Stomach (tissue), 9 donors: ENCODE results near the gene DCC. TPM values are rescaled to one million over a fixed set of nuclear protein-coding genes. Genes with fewer than 3 reads are reported as not detected.
A peak's percentile ranks its signal among the peaks of the same experiment; 100 is the strongest.

Source experiments
- DNase-seq, 2 donors: peaks; one replicate each; pipeline versions ENCODE4 v3.0.0 to v3.0.0-alpha.2; 2013 to 2019
- H3K27ac ChIP-seq, 5 donors: fragments of 200-600 bp in 4 of 5; sonication (generic) in 4 of 5; one replicate each; pipeline ENCODE4 v1.5.1; 2013 to 2019; ENCODE audit warnings: mild to moderate bottlenecking in 1 of 5, moderate library complexity in 1 of 5
- H3K27me3 ChIP-seq, 3 donors: fragments of 200-600 bp; sonication (generic); one replicate each; pipeline ENCODE4 v1.5.1; 2017 to 2019; ENCODE audit warnings: mixed run types in 1 of 3
- H3K36me3 ChIP-seq, 4 donors: fragments of 200-600 bp; sonication (generic); 1 replicate in 3 of 4; 2 replicates in 1 of 4; pipeline ENCODE4 v1.5.1; 2016 to 2019
- H3K4me1 ChIP-seq, 4 donors: fragments of 200-600 bp; sonication (generic); one replicate each; pipeline ENCODE4 v1.5.1; 2016 to 2019
- H3K4me3 ChIP-seq, 4 donors: fragments of 200-600 bp; sonication (generic) in 3 of 4; one replicate each; pipeline ENCODE4 v1.5.1; 2016 to 2019; ENCODE audit warnings: mild to moderate bottlenecking in 1 of 4
- H3K9me3 ChIP-seq, 4 donors: fragments of 200-600 bp; sonication (generic); one replicate each; pipeline ENCODE4 v1.5.1; 2016 to 2019
- EP300 ChIP-seq: sonication (generic); formaldehyde crosslinking; IDR thresholded peaks from one replicate; pipeline ENCODE4 v1.6.1; 2017; ENCODE audit warnings: antibody characterized with exemption
- POLR2A ChIP-seq, 4 donors: fragments of 450-650 bp; IDR thresholded peaks; one replicate each; pipeline ENCODE4 v1.6.1; 2016; ENCODE audit warnings: antibody characterized with exemption in 4 of 4, control low read depth in 2 of 4, mild to moderate bottlenecking in 1 of 4, moderate library complexity in 1 of 4
- POLR2AphosphoS5 ChIP-seq, 3 donors: sonication (generic); formaldehyde crosslinking; IDR thresholded peaks; one replicate each; pipeline ENCODE4 v1.6.1; 2016; ENCODE audit warnings: antibody characterized with exemption in 3 of 3
- WGBS, 5 donors: extraction: QIAGEN DNeasy Blood & Tissue Kit in 3 of 5; methylation state at CpG; one replicate each; pipeline versions ENCODE4 v1.1.5 to v1.1.7; 2013 to 2018; 5-methylcytosine and 5-hydroxymethylcytosine counted together
- intact Hi-C: fragments of 100-400 bp; cut with DNase I; formaldehyde crosslinking; loops from one replicate; pipeline ENCODE4 v1.15.1; 2023; ENCODE audit warnings: low total_unique reads
- polyA plus RNA-seq, 3 donors: library from polyadenylated mRNA; stranded (reverse); fragments of 200-250 nt; gene quantifications; one replicate each; pipeline ENCODE4 v1.2.3, GENCODE V29; 2013
- total RNA-seq, 5 donors: library from RNA; depleted of rRNA; stranded (reverse); fragments of >200 nt; gene quantifications; one replicate each; pipeline versions ENCODE4 v1.1.0 to v1.2.3, GENCODE V29; 2014 to 2016
- TF ChIP-seq, protein P1 (sequence below), 7 experiments: fragments of 450-650 bp in 4 of 7; fragments of 200-600 bp in 3 of 7; sonication (generic) in 3 of 7; IDR thresholded peaks; one replicate each; pipeline ENCODE4 v1.5.1; 2016 to 2019; ENCODE audit warnings: antibody characterized with exemption in 7 of 7, control low read depth in 2 of 7, mild to moderate bottlenecking in 1 of 7
- donor health status: healthy with polysubstance abuse.
- donor health status: Bipolar disorder and iron deficiency.
- donor health status: healthy.

Gene DCC
- total and polyA plus RNA-seq, 8 donors: 0.58 to 1.7 TPM; not detected in 6

DNA sequence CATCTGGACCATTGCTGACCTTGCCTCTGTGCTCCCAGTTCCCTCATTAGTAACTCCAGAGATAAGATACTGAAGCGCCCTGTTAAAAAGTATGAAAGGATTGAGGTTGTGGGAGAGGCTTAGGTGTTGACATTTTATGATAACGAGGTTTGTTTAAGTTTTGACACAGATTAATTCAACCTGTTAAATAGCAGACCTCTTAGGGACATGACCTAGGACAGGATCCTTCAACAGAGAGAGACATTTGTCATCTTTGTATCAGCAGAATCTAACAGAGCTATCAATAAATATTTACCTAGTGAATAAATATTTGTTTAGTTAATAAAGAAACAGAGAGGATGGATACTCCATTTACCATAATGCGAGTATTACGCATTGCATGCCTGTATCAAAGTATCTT, 99.5 kb downstream of the DCC start:
- no peaks in the 10 kb centered on the region for H3K36me3 ChIP-seq
- TF ChIP-seq POLR2AphosphoS5 (IDR thresholded peaks at IDR 0.05): no peak
- TF ChIP-seq POLR2A (IDR thresholded peaks at IDR 0.05): no peak
- TF ChIP-seq EP300: no peak
- TF ChIP-seq, protein P1, sequence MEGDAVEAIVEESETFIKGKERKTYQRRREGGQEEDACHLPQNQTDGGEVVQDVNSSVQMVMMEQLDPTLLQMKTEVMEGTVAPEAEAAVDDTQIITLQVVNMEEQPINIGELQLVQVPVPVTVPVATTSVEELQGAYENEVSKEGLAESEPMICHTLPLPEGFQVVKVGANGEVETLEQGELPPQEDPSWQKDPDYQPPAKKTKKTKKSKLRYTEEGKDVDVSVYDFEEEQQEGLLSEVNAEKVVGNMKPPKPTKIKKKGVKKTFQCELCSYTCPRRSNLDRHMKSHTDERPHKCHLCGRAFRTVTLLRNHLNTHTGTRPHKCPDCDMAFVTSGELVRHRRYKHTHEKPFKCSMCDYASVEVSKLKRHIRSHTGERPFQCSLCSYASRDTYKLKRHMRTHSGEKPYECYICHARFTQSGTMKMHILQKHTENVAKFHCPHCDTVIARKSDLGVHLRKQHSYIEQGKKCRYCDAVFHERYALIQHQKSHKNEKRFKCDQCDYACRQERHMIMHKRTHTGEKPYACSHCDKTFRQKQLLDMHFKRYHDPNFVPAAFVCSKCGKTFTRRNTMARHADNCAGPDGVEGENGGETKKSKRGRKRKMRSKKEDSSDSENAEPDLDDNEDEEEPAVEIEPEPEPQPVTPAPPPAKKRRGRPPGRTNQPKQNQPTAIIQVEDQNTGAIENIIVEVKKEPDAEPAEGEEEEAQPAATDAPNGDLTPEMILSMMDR (IDR thresholded peaks at IDR 0.05): no peak
- intact Hi-C loops: no loop called here
- peak in 1 of 2 donors; percentile 7 for DNase-seq
- peaks cover 0 to 7% (median 2%) of the 10 kb centered on the region in 4 donors for H3K4me1 ChIP-seq
- WGBS, 5 donors: 23 to 31% (median 27%) methylated on average over 4 of the region's 4 CpGs
- H3K27me3 ChIP-seq: no peaks in the 10 kb centered on the region
- H3K27ac ChIP-seq: no peak overlapping the region
- no peaks in the 10 kb centered on the region for H3K9me3 ChIP-seq
- no peak overlapping the region for H3K4me3 ChIP-seq

DNA sequence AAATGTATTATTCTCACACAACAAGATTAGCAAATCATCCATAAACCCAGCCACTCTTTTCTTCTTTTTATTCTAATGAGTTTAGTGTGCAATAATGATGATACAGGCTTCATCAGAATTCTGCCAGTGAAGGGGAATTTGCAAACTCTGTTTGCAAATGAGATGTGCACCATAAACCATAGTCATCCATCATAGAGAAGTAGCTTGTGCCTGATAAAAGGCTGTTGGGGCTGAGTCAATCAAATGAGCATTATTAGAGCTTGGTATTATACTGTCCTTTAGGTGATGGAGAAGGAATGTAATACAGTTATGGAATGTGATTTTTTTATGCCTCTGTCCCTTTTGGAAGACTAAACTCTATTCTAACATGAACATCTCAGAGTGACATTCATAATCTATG, 101.8 kb downstream of the DCC start:
- Histone ChIP-seq H3K27ac (no peak overlapping the region), H3K4me3 (no peak overlapping the region), H3K27me3 (no peaks in the 10 kb centered on the region), H3K9me3 (no peaks in the 10 kb centered on the region), H3K4me1 (peaks cover 0 to 7% (median 2%) of the 10 kb centered on the region in 4 donors), H3K36me3 (no peaks in the 10 kb centered on the region)
- intact Hi-C loops: no loop called here
- no peak for TF ChIP-seq POLR2AphosphoS5 (IDR thresholded peaks at IDR 0.05)
- TF ChIP-seq, protein P1 (IDR thresholded peaks at IDR 0.05): no peak
- TF ChIP-seq POLR2A (IDR thresholded peaks at IDR 0.05): no peak
- TF ChIP-seq EP300: no peak
- no peak for DNase-seq

DNA sequence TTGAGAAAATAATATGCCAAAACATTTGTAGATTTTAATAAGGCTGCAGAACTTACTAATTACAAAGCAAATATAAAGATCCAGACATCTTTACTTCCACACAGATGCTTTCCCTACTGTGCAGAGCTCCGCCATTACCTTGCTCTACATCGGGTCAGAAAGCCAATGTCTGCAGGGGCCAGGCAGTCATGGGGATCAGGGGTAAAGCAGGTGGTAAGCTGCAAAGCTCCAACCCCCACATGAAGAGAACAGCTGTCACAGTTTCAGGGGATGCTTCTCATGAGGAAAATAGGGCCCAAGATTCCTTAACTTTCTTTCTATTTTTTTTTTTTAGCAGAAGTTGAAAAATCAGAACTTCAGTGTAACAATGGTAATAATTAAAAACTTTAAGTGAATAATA, 102.7 kb downstream of the DCC start:
- H3K4me3 ChIP-seq: no peak overlapping the region
- TF ChIP-seq, protein P1 (IDR thresholded peaks at IDR 0.05): no peak
- WGBS, 5 donors: 81 to 92% (median 88%) methylated on average over 2 of the region's 2 CpGs
- peaks cover 0 to 7% (median 2%) of the 10 kb centered on the region in 4 donors for H3K4me1 ChIP-seq
- no peak overlapping the region for H3K27ac ChIP-seq
- DNase-seq: no peak
- H3K27me3 ChIP-seq: no peaks in the 10 kb centered on the region
- intact Hi-C loops: no loop called here
- no peaks in the 10 kb centered on the region for H3K36me3 ChIP-seq
- H3K9me3 ChIP-seq: no peaks in the 10 kb centered on the region

DNA sequence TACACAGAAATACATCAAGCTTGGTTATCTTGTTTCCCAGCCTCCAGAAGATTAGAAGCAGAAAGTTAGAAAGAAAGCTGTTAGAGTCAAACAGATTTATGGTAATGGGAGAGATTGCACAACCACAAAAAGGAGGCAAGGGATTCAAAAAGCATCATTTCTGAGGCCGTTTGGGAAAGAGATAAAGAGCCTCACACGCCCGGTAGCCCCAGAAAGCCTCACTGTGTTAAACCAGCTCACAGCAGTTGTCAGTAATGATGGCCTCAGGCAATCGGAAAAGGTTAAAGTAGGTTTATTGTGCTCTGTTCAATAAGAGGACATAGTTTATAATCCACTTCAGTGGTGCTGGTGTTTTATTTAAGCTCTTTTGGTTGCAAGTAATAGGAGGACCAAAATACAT, 111.3 kb downstream of the DCC start:
- Histone ChIP-seq H3K27me3 (no peaks in the 10 kb centered on the region), H3K27ac (no peak overlapping the region), H3K4me1 (no peaks in the 10 kb centered on the region), H3K9me3 (no peaks in the 10 kb centered on the region), H3K4me3 (no peak overlapping the region), H3K36me3 (no peaks in the 10 kb centered on the region)
- whole genome bisulfite sequencing, 5 donors: 61 to 75% (median 62%) methylated on average over 4 of the region's 4 CpGs
- no peak for DNase-seq
- intact Hi-C loops: no loop called here
- TF ChIP-seq, protein P1 (IDR thresholded peaks at IDR 0.05): no peak
- TF ChIP-seq EP300 (no peak), POLR2A (IDR thresholded peaks at IDR 0.05) (no peak), POLR2AphosphoS5 (IDR thresholded peaks at IDR 0.05) (no peak)
